Subcutaneous abdominal adipose tissue (tissue), 5 donors: ENCODE results near the gene GRID1.

Experiments used
- H3K27ac ChIP-seq: one replicate; pipeline ENCODE4 v1.7.0; 2013; ENCODE audit warnings: low read depth, mild to moderate bottlenecking, inconsistent platforms, low read length, moderate library complexity
- H3K27me3 ChIP-seq, 5 donors: one replicate each; pipeline ENCODE4 v1.7.0; 2013; ENCODE audit warnings: low read length in 5 of 5, inconsistent platforms in 1 of 5; ENCODE audit not compliant: control insufficient read depth in 5 of 5, insufficient read depth in 4 of 5
- H3K36me3 ChIP-seq, 5 donors: one replicate each; pipeline ENCODE4 v1.7.0; 2013; ENCODE audit warnings: low read length in 5 of 5; ENCODE audit not compliant: control insufficient read depth in 5 of 5, insufficient read depth in 5 of 5
- H3K4me1 ChIP-seq, 5 donors: one replicate each; pipeline ENCODE4 v1.7.0; 2013; ENCODE audit warnings: low read length in 5 of 5, mild to moderate bottlenecking in 3 of 5, moderate library complexity in 1 of 5; ENCODE audit not compliant: control insufficient read depth in 5 of 5, insufficient read depth in 5 of 5
- H3K4me3 ChIP-seq, 5 donors: one replicate each; pipeline ENCODE4 v1.7.0; 2013; ENCODE audit warnings: low read length in 5 of 5, low read depth in 1 of 5
- H3K9ac ChIP-seq, 5 donors: one replicate each; pipeline ENCODE4 v1.7.0; 2013; ENCODE audit warnings: low read length in 5 of 5, mild to moderate bottlenecking in 4 of 5, moderate library complexity in 3 of 5
- H3K9me3 ChIP-seq, 5 donors: one replicate each; pipeline ENCODE4 v1.7.0; 2013; ENCODE audit warnings: low read length in 5 of 5; ENCODE audit not compliant: control insufficient read depth in 5 of 5
- donor health status: healthy.
- donor health status: healthy.
- donor health status: healthy.
- donor health status: healthy.
- donor health status: healthy.

The GRID1 gene

GRCh38 chr10:86362586-86363183 lies 3.9 kb downstream of the GRID1 start:
- peak overlapping the region in 1 of 5 donors; percentile 42 for H3K4me3 ChIP-seq
- no peak overlapping the region for H3K9ac ChIP-seq
- no peaks in the 10 kb centered on the region for H3K36me3 ChIP-seq
- H3K9me3 ChIP-seq = no peaks in the 10 kb centered on the region
- H3K27me3 ChIP-seq = peaks cover 17 to 44% (median 32%) of the 10 kb centered on the region in 5 donors
- peaks cover 0 to 66% (median 40%) of the 10 kb centered on the region in 5 donors for H3K4me1 ChIP-seq
- no peak overlapping the region for H3K27ac ChIP-seq

- H3K9me3 ChIP-seq = no peaks in the 10 kb centered on the region
- no peak overlapping the region for H3K27ac ChIP-seq
- H3K27me3 ChIP-seq = peaks cover 15 to 38% (median 26%) of the 10 kb centered on the region in 5 donors
- H3K4me3 ChIP-seq = no peak overlapping the region
- H3K4me1 ChIP-seq = peaks cover 0 to 66% (median 40%) of the 10 kb centered on the region in 5 donors
- no peak overlapping the region for H3K9ac ChIP-seq
- H3K36me3 ChIP-seq = no peaks in the 10 kb centered on the region
Measured at GRCh38 chr10:86362129-86362527, 4.5 kb downstream of the GRID1 start.

GRCh38 chr10:86361156-86362128 lies 5.2 kb downstream of the GRID1 start:
- Histone ChIP-seq H3K36me3 (no peaks in the 10 kb centered on the region), H3K4me3 (no peak overlapping the region), H3K4me1 (peaks cover 0 to 67% (median 39%) of the 10 kb centered on the region in 5 donors), H3K9me3 (no peaks in the 10 kb centered on the region), H3K9ac (no peak overlapping the region), H3K27ac (no peak overlapping the region), H3K27me3 (peaks cover 15 to 35% (median 24%) of the 10 kb centered on the region in 5 donors)

- Histone ChIP-seq H3K4me1 (peaks cover 0 to 68% (median 42%) of the 10 kb centered on the region in 5 donors), H3K36me3 (no peaks in the 10 kb centered on the region), H3K27me3 (peaks cover 13 to 32% (median 23%) of the 10 kb centered on the region in 5 donors), H3K27ac (no peak overlapping the region), H3K4me3 (no peak overlapping the region), H3K9ac (no peak overlapping the region), H3K9me3 (no peaks in the 10 kb centered on the region)
Measured at GRCh38 chr10:86360657-86361056, 5.9 kb downstream of the GRID1 start.

GRCh38 chr10:86359954-86360353 lies 6.6 kb downstream of the GRID1 start:
- Histone ChIP-seq H3K27ac (no peak overlapping the region), H3K36me3 (no peaks in the 10 kb centered on the region), H3K9ac (no peak overlapping the region), H3K4me1 (peaks cover 0 to 68% (median 42%) of the 10 kb centered on the region in 5 donors), H3K9me3 (no peaks in the 10 kb centered on the region), H3K27me3 (peaks cover 10 to 26% (median 17%) of the 10 kb centered on the region in 5 donors), H3K4me3 (no peak overlapping the region)

GRCh38 chr10:86359111-86359510 lies 7.5 kb downstream of the GRID1 start:
- Histone ChIP-seq H3K4me3 (no peak overlapping the region), H3K36me3 (no peaks in the 10 kb centered on the region), H3K9me3 (no peaks in the 10 kb centered on the region), H3K9ac (no peak overlapping the region), H3K4me1 (peaks cover 0 to 67% (median 45%) of the 10 kb centered on the region in 5 donors), H3K27me3 (peaks cover 4 to 20% (median 12%) of the 10 kb centered on the region in 5 donors), H3K27ac (no peak overlapping the region)

GRCh38 chr10:86357676-86358075 lies 8.9 kb downstream of the GRID1 start:
- H3K27ac ChIP-seq = no peak overlapping the region
- peaks cover 0 to 6% (median 0%) of the 10 kb centered on the region in 5 donors for H3K9me3 ChIP-seq
- H3K36me3 ChIP-seq = no peaks in the 10 kb centered on the region
- H3K4me1 ChIP-seq = peaks cover 0 to 52% (median 39%) of the 10 kb centered on the region in 5 donors
- no peak overlapping the region for H3K4me3 ChIP-seq
- no peak overlapping the region for H3K9ac ChIP-seq
- H3K27me3 ChIP-seq = peaks cover 0 to 8% (median 4%) of the 10 kb centered on the region in 5 donors

- H3K4me1 ChIP-seq = peaks cover 0 to 52% (median 39%) of the 10 kb centered on the region in 5 donors
- peaks cover 0 to 5% (median 0%) of the 10 kb centered on the region in 5 donors for H3K27me3 ChIP-seq
- H3K4me3 ChIP-seq = no peak overlapping the region
- H3K9me3 ChIP-seq = peaks cover 0 to 9% (median 0%) of the 10 kb centered on the region in 5 donors
- H3K27ac ChIP-seq = no peak overlapping the region
- H3K9ac ChIP-seq = no peak overlapping the region
- no peaks in the 10 kb centered on the region for H3K36me3 ChIP-seq
Measured at GRCh38 chr10:86357041-86357440, 9.6 kb downstream of the GRID1 start.

- Histone ChIP-seq H3K27ac (no peak overlapping the region), H3K9me3 (peaks cover 0 to 10% (median 0%) of the 10 kb centered on the region in 5 donors), H3K27me3 (peaks cover 0 to 5% (median 0%) of the 10 kb centered on the region in 5 donors), H3K9ac (no peak overlapping the region), H3K4me3 (no peak overlapping the region), H3K36me3 (no peaks in the 10 kb centered on the region), H3K4me1 (peaks cover 0 to 51% (median 39%) of the 10 kb centered on the region in 5 donors)
Measured at GRCh38 chr10:86356296-86356695, 10.3 kb downstream of the GRID1 start.
